Keratinocyte (primary cell): ENCODE results near the gene CAMK2G.

Source experiments
- EZH2 ChIP-seq: IDR thresholded peaks from one replicate; pipeline ENCODE4 v1.6.1; 2012; ENCODE audit warnings: inconsistent platforms, mild to moderate bottlenecking, low read length, moderate library complexity
- TF ChIP-seq, protein P1 (sequence below), 3 experiments: IDR thresholded peaks in 1 of 3; conservative IDR thresholded peaks in 1 of 3; optimal IDR thresholded peaks in 1 of 3; 2 replicates in 2 of 3; 3 replicates in 1 of 3; pipeline versions ENCODE3 to v1.5.1; 2011; ENCODE audit warnings: low read length in 3 of 3, mild to moderate bottlenecking in 3 of 3, moderate library complexity in 2 of 3, control low read depth in 1 of 3, inconsistent platforms in 1 of 3; ENCODE audit not compliant: insufficient read depth in 2 of 3; ENCODE audit errors: extremely low read depth in 1 of 3

DNA sequence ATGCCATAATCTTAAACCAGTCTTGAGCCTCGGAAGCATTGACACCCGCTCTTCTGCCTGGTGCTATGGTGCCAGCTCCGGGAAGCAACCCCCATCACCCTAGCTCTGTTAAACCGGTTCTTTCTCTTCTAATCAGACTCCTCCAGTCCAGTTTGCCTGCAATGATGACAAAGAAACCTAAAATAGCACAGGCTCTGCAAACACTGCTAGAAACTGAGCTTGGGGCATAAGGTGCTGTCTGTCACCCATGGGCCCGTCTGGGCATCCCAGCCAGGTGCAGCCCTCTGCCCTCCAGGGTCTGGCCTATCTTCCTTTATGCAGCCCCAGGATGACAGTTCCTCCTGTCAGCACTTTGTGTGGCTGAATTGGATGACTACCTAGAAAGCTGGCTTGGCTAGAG, 14.2 kb upstream of the CAMK2G start:
- TF ChIP-seq, protein P1, sequence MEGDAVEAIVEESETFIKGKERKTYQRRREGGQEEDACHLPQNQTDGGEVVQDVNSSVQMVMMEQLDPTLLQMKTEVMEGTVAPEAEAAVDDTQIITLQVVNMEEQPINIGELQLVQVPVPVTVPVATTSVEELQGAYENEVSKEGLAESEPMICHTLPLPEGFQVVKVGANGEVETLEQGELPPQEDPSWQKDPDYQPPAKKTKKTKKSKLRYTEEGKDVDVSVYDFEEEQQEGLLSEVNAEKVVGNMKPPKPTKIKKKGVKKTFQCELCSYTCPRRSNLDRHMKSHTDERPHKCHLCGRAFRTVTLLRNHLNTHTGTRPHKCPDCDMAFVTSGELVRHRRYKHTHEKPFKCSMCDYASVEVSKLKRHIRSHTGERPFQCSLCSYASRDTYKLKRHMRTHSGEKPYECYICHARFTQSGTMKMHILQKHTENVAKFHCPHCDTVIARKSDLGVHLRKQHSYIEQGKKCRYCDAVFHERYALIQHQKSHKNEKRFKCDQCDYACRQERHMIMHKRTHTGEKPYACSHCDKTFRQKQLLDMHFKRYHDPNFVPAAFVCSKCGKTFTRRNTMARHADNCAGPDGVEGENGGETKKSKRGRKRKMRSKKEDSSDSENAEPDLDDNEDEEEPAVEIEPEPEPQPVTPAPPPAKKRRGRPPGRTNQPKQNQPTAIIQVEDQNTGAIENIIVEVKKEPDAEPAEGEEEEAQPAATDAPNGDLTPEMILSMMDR (optimal IDR thresholded peaks at IDR 0.05 in 1 of 3, IDR thresholded peaks at IDR 0.05 in 1 of 3, conservative IDR thresholded peaks at IDR 0.05 in 1 of 3; ENCODE audit: extremely low read depth in 1 of 3, insufficient read depth in 2 of 3, low read length in 3 of 3): no peak
- no peak for TF ChIP-seq EZH2
